GM12872 (cell line): ENCODE results near the gene MCF2L.

Source experiments
- TF ChIP-seq, protein P1 (sequence below): IDR thresholded peaks from 3 replicates; pipeline ENCODE4 v1.5.1; 2011; ENCODE audit warnings: low read depth, mild to moderate bottlenecking, low read length, moderate library complexity; ENCODE audit not compliant: insufficient read depth

Gene MCF2L

DNA sequence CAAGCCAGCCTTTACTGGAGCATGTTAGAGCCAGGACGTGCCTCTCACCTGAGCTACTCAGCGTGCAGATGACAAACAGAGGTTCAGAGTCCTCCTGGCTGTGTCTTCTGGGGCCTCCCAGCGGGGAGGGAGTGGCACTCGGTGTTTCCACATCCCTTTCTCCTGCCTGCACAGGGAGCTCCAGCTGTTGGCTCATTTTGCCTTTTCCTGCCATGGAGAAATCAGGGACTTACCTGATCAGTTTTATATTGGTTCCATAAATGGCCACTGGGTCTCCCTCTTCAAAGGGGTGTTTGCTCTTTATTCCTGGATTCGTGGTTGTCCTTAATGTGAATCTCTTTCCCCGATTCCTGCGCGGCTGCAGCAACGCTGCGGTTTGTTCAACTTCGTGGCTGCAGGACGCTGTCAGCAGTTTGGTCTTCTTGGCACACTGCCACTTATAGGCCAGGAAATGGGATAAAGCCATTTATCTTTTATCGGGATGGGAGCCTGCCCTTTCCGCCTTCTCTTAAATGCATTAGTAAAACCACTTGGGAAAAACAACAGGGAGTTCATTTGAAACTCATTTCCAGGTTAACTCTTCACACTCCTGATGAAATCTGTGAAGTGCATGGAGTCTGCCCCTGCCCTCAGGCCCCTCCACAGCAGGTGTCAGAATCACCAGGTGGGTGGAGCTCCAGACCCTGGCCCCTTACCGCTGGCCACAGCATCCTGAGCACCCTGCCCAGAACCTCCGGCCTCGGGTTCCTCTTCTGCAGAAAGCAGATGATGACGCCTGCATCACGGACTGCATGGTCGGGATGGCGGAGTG lies 39.8 kb upstream of the MCF2L start:
- TF ChIP-seq, protein P1, sequence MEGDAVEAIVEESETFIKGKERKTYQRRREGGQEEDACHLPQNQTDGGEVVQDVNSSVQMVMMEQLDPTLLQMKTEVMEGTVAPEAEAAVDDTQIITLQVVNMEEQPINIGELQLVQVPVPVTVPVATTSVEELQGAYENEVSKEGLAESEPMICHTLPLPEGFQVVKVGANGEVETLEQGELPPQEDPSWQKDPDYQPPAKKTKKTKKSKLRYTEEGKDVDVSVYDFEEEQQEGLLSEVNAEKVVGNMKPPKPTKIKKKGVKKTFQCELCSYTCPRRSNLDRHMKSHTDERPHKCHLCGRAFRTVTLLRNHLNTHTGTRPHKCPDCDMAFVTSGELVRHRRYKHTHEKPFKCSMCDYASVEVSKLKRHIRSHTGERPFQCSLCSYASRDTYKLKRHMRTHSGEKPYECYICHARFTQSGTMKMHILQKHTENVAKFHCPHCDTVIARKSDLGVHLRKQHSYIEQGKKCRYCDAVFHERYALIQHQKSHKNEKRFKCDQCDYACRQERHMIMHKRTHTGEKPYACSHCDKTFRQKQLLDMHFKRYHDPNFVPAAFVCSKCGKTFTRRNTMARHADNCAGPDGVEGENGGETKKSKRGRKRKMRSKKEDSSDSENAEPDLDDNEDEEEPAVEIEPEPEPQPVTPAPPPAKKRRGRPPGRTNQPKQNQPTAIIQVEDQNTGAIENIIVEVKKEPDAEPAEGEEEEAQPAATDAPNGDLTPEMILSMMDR = no peak

DNA sequence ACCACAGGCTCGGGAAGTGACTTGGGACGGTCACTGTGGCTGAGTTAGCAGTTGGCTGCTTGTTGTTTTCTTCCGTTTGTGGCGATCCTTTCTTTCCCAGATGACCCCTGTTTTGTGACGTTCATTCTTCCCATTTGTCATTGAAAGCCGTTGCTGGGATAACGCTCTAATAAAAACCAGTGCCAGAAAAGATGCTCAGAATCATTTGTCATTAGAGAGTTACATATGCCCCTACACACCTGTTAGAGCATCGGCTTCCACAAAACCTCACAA lies 39.3 kb upstream of the MCF2L start:
- TF ChIP-seq, protein P1 = no peak

DNA sequence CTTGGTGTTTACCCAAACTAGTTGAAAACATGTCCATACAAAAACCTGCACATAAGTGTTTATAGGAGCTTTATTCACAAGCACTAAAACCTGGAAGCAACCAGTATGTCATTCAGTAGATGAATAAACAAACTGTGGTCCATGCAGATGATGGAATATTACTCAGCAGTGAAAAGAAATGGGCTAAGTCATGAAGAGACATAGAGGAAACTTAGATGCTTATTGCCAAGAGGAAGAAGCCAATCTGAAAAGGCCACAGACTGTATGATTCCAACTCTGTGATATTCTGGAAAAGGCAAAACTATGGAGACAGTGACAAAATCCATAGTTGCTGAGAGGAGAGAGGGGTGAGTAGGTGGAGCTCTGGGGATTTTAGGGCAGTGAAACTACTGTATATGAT lies 38.8 kb upstream of the MCF2L start:
- TF ChIP-seq, protein P1 = no peak

DNA sequence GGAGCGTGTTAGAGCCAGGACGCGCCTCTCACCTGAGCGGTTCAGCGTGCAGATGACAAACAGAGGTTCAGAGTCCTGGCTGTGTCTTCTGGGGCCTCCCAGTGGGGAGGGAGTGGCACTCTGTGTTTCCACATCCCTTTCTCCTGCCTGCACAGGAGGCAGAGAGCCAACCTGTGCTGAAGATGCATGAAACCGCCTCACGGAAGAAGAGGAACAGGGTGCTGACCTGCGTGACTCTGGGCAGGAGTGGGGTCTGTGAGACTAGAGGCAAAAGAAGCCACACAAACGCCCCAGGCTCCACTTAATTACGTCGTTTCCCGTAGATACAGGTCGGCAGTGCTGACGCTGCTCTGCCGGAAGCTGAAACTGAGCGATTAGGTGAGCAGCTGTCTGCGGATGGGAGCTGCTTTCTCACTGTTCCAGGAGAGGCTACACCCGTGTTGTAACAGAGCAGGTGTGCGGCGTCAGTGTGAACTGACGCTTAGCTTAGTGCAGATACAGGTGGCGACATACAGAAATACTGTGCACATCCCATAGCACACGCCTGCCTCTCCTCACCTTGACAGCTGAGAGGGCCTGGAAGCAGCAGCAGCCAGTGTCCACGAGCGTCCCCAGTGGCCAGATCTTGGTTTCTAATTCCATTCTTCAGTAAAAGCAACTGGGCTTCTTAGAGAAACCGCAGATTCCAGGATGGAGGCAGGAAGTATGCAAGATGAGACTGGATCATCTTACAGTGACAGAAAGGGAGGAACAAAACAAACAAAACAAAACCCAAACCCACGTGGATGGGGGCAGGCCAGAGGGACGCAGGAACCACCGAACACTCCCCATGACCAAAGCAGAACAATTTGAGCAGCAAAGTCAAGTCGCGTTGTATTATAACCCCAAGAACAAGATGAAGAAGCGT lies 37.7 kb upstream of the MCF2L start:
- TF ChIP-seq, protein P1 = peak; percentile 48

DNA sequence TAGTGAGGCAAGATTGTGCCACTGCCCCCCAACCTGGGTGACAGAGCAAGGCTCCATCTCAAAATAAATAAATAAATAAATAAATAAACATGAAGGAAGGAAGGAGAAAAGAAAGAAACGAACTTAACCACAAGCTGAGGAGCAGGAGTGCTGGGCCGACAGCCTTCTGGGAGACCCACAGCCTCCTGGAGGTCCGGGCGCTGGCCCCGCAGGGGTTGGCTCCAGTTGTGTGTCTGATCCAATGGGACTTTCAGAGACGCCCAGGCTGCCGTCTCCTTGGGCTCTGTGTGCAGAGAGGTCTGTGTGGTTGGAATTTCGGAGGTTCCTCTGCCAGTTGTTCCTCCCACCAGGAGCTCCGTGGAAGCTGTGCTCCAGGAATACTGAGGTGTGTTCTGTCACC lies 36.0 kb upstream of the MCF2L start:
- TF ChIP-seq, protein P1 = no peak

DNA sequence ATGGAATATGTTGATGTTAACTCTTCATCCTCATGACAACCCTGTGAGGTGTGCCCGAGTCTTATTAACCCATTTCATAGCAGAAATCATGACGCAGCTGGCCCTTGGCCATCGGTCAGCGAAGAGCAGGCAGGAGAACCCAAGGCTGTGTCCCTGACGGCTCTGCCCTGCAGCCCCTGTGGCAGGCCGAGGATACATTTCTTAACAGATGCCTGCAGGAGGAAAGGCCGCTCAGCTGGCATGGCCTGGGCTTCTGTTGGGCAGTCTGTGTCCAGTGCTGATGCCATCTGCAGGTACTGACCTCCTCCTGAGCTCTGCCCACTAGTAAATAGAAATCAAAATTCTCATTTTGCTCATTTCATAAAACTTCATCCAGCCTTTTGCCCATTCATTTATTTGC lies 35.4 kb upstream of the MCF2L start:
- TF ChIP-seq, protein P1 = no peak

DNA sequence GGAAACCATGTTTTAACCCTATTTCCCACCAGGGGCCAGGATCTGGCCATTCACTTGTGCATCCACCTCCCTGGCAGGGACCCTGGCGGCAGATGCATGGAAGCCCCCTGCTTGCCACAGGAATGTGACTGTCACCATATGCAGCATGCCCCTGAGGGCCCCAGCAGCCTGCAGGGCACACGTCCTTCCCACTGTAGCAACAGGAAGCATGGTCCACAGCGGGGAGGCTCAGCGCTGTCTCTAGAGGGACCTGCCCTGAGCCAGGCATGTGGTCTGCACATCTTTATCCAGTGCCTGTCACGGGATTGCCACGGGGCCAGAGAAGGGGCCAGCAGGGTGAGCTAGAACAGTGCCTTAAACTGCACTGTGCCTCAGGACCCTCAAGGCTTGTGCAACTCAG lies 34.9 kb upstream of the MCF2L start:
- TF ChIP-seq, protein P1 = no peak
